ENCODE data around the gene GRIN1.

DNA sequence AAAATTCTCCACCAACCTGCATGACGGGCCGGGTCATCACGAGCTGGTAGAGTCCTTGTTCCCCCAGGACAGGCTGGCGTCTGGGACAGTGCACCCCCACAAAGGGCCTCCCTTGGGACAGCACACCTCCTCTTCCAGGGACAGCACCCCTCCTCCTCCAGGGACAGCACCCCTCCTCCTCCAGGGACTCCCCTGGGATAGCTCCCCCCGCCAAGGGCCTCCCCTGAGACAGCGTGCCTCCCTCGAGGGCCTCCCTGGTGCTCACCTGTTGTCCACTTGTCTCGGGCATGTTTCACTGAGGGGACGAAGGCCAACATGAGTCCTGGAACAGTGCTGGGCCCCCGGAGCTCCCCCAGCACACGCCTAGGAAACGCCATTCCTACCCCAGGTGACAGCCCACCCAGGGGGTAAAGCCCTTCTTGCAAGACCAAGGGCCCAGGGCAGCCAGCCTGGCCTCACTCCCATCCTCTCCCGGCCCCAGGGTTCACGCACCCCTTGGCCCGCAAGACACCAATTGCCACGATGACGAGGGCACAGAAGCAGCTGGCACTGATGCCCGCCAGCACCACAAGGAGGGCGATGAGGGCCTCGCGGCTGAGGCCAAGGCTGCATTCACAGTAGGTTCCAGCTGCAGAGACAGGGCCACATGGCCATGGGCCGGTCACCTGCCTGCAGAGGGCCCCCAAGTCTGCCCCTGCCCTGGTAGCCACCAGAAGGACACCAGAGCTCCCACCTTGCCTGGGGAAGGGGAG lies 32.4 kb downstream of the GRIN1 start:
- TF ChIP-seq, protein P1, sequence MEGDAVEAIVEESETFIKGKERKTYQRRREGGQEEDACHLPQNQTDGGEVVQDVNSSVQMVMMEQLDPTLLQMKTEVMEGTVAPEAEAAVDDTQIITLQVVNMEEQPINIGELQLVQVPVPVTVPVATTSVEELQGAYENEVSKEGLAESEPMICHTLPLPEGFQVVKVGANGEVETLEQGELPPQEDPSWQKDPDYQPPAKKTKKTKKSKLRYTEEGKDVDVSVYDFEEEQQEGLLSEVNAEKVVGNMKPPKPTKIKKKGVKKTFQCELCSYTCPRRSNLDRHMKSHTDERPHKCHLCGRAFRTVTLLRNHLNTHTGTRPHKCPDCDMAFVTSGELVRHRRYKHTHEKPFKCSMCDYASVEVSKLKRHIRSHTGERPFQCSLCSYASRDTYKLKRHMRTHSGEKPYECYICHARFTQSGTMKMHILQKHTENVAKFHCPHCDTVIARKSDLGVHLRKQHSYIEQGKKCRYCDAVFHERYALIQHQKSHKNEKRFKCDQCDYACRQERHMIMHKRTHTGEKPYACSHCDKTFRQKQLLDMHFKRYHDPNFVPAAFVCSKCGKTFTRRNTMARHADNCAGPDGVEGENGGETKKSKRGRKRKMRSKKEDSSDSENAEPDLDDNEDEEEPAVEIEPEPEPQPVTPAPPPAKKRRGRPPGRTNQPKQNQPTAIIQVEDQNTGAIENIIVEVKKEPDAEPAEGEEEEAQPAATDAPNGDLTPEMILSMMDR (IDR thresholded peaks at IDR 0.05), result no peak
- TF ChIP-seq POLR2A (IDR thresholded peaks at IDR 0.05), result no peak

All from thyroid gland (tissue), 4 donors.